Ishikawa (cell line): ENCODE data around the gene ROR1.

Source experiments
- CEBPB ChIP-seq: IDR thresholded peaks from 2 replicates; pipeline ENCODE4 v1.6.1; 2012
- CREB1 ChIP-seq: IDR thresholded peaks from 2 replicates; pipeline ENCODE4 v1.6.1; 2012; ENCODE audit warnings: low read depth
- EGR1 ChIP-seq: IDR thresholded peaks from 2 replicates; pipeline ENCODE4 v1.6.1; 2012
- EP300 ChIP-seq: IDR thresholded peaks from 2 replicates; pipeline ENCODE4 v1.6.1; 2012; ENCODE audit warnings: borderline replicate concordance
- FOXM1 ChIP-seq: IDR thresholded peaks from 2 replicates; pipeline ENCODE4 v1.6.1; 2012; ENCODE audit warnings: low read depth, borderline replicate concordance
- NFIC ChIP-seq: IDR thresholded peaks from 2 replicates; pipeline ENCODE4 v1.6.1; 2012
- RAD21 ChIP-seq: IDR thresholded peaks from 2 replicates; pipeline ENCODE4 v1.6.1; 2012; ENCODE audit warnings: low read depth
- TAF1 ChIP-seq: IDR thresholded peaks from 2 replicates; pipeline ENCODE4 v1.6.1; 2012; ENCODE audit warnings: low read depth, mild to moderate bottlenecking
- TCF12 ChIP-seq: IDR thresholded peaks from 2 replicates; pipeline ENCODE4 v1.6.1; 2012; ENCODE audit warnings: low read depth
- TEAD4 ChIP-seq: IDR thresholded peaks from 2 replicates; pipeline ENCODE4 v1.6.1; 2012
- YY1 ChIP-seq: IDR thresholded peaks from 2 replicates; pipeline ENCODE4 v1.6.1; 2012; ENCODE audit warnings: low read depth
- ZBTB7A ChIP-seq: IDR thresholded peaks from 2 replicates; pipeline ENCODE4 v1.6.1; 2012; ENCODE audit warnings: low read depth
- TF ChIP-seq, protein P1 (sequence below): IDR thresholded peaks from 2 replicates; pipeline ENCODE4 v1.6.1; 2012
- TF ChIP-seq, protein P2 (sequence below): IDR thresholded peaks from 2 replicates; pipeline ENCODE4 v1.6.1; 2012
- TF ChIP-seq, protein P3 (sequence below): IDR thresholded peaks from 2 replicates; pipeline ENCODE4 v1.6.1; 2012; ENCODE audit warnings: low read depth, mild to moderate bottlenecking

ROR1 gene

DNA sequence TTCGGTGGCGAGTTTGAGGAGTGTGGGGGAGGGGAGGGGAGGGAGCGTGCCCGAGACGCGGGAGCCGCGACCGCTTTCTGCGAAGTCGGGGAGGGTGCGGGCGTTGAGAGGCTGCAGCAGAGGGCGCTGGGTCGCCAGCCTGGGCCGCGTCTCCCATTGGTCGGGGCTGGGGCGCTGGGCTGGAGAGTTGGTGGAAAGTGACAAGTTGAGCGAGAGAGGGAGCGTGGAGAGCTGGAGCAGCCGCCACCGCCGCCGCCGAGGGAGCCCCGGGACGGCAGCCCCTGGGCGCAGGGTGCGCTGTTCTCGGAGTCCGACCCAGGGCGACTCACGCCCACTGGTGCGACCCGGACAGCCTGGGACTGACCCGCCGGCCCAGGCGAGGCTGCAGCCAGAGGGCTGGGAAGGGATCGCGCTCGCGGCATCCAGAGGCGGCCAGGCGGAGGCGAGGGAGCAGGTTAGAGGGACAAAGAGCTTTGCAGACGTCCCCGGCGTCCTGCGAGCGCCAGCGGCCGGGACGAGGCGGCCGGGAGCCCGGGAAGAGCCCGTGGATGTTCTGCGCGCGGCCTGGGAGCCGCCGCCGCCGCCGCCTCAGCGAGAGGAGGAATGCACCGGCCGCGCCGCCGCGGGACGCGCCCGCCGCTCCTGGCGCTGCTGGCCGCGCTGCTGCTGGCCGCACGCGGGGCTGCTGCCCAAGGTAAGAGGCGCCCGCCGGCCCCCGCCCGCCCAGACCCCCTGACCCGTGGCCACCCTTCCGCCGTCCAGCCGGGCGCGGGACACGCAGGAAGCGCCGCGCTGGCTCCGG lies at the start of gene ROR1:
TSS of gene ROR1 (plus strand) at position 203 of the 802 bp plus-strand sequence.
- TF ChIP-seq, protein P1, sequence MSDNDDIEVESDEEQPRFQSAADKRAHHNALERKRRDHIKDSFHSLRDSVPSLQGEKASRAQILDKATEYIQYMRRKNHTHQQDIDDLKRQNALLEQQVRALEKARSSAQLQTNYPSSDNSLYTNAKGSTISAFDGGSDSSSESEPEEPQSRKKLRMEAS = peak; percentile 94
- TF ChIP-seq CREB1 (no peak), TCF12 (no peak), CEBPB (no peak), YY1 (peak; percentile 58), RAD21 (peak; percentile 73), TAF1 (no peak), TEAD4 (no peak), FOXM1 (no peak), ZBTB7A (no peak), EP300 (peak; percentile 23; the same call in 1 of the 2 replicates), EGR1 (no peak), NFIC (no peak)
- TF ChIP-seq, protein P2, sequence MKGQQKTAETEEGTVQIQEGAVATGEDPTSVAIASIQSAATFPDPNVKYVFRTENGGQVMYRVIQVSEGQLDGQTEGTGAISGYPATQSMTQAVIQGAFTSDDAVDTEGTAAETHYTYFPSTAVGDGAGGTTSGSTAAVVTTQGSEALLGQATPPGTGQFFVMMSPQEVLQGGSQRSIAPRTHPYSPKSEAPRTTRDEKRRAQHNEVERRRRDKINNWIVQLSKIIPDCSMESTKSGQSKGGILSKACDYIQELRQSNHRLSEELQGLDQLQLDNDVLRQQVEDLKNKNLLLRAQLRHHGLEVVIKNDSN = no peak
- TF ChIP-seq, protein P3, sequence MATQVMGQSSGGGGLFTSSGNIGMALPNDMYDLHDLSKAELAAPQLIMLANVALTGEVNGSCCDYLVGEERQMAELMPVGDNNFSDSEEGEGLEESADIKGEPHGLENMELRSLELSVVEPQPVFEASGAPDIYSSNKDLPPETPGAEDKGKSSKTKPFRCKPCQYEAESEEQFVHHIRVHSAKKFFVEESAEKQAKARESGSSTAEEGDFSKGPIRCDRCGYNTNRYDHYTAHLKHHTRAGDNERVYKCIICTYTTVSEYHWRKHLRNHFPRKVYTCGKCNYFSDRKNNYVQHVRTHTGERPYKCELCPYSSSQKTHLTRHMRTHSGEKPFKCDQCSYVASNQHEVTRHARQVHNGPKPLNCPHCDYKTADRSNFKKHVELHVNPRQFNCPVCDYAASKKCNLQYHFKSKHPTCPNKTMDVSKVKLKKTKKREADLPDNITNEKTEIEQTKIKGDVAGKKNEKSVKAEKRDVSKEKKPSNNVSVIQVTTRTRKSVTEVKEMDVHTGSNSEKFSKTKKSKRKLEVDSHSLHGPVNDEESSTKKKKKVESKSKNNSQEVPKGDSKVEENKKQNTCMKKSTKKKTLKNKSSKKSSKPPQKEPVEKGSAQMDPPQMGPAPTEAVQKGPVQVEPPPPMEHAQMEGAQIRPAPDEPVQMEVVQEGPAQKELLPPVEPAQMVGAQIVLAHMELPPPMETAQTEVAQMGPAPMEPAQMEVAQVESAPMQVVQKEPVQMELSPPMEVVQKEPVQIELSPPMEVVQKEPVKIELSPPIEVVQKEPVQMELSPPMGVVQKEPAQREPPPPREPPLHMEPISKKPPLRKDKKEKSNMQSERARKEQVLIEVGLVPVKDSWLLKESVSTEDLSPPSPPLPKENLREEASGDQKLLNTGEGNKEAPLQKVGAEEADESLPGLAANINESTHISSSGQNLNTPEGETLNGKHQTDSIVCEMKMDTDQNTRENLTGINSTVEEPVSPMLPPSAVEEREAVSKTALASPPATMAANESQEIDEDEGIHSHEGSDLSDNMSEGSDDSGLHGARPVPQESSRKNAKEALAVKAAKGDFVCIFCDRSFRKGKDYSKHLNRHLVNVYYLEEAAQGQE = no peak

DNA sequence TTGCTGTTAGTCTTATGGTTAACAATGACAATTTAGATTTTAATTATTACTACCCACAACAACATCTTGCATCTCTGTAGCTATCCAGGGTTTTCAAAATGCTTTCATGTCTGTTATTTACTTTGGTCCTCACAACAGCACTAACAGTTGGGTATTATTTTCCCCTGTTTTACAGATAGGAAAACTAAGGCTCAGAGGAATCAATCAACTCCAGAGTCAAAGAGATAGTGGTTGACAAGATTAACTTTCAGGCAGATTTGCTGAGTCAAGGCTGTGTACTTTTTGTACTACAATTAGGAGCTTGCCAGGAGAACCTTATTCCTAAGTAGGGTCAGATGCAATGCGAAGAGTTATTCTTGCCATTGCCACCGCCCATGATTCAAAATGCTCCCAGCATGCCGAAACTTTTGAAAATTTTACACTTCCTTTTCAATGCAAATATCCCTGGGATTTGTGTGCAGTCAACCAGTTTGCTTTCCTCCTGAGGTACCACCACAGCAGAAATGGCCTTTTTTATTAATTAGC lies 49.4 kb upstream of the ROR1 start:
- TF ChIP-seq RAD21 (no peak), ZBTB7A (no peak), YY1 (no peak), CEBPB (no peak), FOXM1 (no peak), TAF1 (no peak), EP300 (no peak), EGR1 (no peak), NFIC (no peak), CREB1 (no peak), TCF12 (no peak), TEAD4 (no peak)
- TF ChIP-seq, protein P2 = no peak
- TF ChIP-seq, protein P1 = no peak
- TF ChIP-seq, protein P3 = no peak

DNA sequence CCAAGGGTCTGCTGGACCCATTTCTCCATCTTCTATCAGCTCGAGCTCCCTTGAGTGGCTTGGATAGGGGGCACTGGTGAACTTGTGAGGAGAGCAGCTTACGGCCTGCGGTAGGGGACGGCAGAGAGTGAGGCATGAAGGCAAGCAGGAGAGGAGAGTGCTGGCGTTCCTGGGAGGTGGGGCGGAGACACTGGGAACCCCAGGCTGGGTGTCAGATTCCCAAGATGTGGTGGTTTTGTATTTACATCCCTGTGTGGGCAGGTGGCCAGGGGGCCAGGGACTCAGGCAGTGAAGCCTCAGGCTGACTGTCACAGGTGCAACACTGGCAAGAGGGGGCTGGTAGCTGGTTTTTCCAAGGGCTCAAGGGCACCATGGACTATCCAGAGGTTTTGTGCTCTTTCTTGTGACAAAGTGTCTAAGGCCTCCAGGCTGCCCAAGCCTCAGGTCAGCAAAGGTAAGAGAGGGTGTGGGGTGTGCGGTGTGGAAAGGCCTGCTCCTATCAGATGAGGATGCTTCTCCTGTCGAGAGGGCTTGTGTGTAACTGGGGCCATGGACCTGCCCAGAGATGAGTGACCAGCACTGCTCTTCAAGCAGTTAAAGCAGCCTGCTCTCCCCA lies 45.1 kb upstream of the ROR1 start:
- TF ChIP-seq TAF1 = no peak
- TF ChIP-seq RAD21 = no peak
- TF ChIP-seq, protein P1 = no peak
- TF ChIP-seq, protein P2 = no peak
- no peak for TF ChIP-seq TEAD4
- no peak for TF ChIP-seq TCF12
- TF ChIP-seq CREB1 = no peak
- TF ChIP-seq YY1 = no peak
- no peak for TF ChIP-seq NFIC
- TF ChIP-seq CEBPB = no peak
- TF ChIP-seq, protein P3 = no peak
